ENCODE data around the gene ZNF280B.
"Not testable (repeated sequence)": the region's sequence is repeated elsewhere in the genome, so short reads cannot be mapped to it uniquely, and the experiment has no call there.

Gene ZNF280B

GRCh38 chr22:22462813-22463567 is 45.6 kb downstream of the ZNF280B start:
- no peak for DNase-seq

- no peak for DNase-seq
Observed at GRCh38 chr22:22461583-22461982, 47.0 kb downstream of the ZNF280B start.

DNA sequence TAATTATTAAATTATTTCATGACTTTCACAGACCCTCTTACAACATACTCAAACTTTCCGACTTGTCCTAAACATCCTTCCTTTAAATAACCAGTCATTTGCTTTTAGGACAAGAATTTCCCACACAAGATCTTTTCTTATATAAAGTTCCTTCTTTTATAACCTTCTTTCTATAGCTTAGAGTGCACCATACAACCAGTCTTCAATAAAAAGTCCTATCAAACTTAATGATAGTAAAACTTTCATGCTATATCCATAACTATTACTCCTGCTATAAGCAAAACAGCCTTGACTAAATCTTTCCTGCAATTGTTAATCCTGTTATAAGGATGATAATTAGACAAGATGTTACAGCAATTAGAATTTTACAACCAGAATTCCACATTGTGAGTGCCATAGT is 47.4 kb downstream of the ZNF280B start:
- no peak for DNase-seq

DNA sequence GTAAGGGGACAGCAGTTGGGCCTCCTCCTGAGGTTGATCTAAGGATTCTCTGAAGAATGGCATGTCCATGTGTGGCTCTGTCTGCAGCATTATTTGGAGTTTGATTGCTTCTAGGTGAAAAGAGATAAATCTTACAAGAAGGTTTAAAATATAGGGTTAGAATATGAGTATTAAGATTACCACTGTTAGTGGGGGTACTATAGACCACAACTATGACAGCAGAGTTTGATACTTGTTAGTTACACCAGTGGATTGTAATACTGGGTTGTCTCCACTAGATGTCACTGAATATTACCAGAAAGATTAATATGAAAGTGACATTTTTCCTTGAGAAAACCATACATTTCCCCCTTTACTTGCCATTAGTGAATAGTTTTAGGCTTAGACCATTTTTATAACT is 47.9 kb downstream of the ZNF280B start:
- DNase-seq: no peak

DNA sequence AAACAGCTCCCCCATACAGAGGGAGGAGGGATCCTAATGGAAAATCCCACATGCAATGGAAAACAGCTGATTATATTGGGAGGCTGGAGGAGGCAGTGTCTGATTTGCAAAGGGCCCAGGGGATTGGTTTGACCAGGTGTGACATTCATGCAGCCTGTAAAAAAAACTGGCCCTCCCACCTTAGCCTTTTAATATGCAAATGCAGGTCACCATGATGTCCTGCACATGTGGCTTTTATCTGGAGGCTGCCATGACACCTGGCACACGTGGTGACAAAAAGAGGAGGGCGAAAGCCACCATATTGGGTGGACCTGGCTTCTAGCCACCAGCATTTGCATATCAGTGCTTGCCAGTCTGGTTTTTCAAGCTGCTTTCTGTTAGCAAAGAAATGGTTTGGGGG is 48.5 kb downstream of the ZNF280B start:
- no peak for DNase-seq

GRCh38 chr22:22458896-22459588 is 49.5 kb downstream of the ZNF280B start:
- DNase-seq: no peak

DNA sequence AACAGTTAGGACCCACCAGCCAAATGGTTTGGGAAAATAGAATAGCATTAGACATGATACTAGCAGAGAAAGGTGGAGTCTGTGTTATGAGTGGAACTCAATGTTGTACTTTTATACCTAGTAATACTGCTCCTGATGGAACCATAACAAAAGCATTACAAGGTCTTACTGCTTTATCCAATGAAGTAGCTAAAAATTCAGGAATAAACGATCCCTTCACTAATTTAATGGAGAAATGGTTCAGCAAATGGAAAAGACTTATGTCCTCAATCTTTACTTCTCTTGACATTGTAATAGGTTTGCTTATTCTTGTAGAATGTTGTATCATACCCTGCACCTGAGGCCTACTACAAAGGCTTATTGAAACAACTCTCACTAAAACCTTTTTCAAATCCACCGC is 50.2 kb downstream of the ZNF280B start:
- DNase-seq: no peak

DNA sequence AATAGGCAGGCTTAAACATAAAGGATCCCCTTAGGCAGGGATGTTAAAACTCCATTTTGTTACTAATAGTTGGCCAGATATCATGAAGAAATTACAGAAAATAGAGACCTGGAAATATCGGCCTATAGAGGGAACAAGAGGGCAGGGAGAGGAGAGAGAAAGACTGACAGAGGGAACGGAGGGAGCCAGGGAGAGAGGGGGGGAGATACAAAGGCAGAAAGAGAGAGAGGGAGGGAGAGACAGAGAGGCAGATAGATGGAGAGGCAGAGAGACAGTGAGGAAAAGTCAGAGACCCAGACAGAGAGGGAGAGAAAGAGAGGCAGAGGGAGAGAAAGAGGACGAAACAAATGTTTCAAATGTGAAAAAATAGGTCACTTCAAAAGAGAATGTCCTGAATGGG is 53.5 kb downstream of the ZNF280B start:
- no peak for DNase-seq

DNA sequence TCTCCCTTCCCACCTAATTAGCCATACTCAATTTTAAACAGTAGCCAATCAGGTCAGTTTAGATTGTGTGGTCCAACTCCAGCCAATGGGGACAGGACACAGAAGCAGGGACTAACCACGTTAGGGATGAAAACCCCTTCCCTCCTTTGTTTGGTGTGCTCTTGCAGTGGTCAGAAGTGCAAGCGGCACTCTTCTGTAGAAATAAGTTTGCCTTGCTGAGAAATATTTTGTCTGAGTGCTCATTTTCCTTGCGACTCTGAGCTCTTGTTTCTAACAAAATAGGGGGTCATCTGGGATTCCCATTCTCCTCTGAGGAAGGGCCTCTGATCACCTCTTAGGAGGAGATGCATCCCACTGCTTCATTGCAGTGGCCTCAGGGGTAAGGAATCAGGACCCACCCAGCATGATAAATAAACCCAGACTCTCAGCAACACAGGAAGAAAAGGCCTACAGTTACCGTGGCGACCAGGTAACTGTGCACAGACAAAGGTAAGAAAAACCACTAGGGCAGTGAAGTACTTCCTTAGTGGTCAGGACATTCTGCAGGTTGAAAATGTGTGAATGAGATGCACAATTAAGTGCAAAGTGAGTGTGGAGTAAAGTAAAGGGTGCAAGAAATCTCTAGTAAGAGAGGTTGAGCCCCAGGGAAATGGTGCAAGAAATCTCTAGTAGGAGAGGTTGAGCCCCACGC is 55.4 kb downstream of the ZNF280B start:
- DNase-seq: no peak

DNA sequence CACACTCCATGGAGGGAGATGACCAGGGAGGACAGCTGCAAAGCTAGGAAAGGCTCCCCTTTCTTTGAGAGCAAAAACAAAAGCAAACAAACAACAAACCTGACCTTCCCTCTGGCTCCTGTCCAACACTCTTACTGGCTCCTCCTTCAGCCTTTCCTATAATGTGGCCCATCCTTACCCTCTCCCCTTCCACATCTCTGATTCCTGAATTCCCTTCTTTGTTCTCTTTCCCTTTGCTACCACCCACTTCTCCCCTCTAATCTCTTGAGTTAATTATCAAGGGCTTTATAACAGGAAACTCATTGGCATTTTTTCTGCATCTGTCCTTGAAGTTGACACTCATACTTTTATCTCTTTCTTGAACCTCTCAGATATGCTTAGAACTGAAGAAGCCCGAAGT is 56.3 kb downstream of the ZNF280B start:
- DNase-seq: no peak

DNA sequence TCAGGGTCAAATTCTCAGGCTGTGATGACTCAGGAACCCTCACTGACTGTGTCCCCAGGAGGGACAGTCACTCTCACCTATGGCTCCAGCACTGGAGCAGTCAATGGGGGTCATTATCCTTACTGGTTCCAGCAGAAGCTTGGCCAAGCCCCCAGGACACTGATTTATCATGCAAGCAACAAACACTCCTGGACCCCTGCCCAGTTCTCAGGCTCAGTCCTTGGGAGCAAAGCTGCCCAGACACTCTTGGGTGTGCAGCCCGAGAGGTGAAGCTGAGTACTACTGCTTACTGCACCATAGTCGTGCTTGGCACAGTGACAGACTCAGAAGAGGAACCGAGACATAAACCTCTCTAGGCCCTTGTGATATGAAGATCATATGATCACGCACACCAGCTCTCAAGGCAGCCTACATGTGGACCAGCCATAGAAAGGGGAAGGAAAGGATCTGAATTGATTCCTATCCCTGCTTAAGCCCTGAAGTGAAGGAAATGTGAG is 58.2 kb downstream of the ZNF280B start:
- no peak for DNase-seq

GRCh38 chr22:22449819-22450218 is 58.7 kb downstream of the ZNF280B start:
- no peak for DNase-seq

GRCh38 chr22:22446517-22446916 is 62.0 kb downstream of the ZNF280B start:
- no peak for DNase-seq

GRCh38 chr22:22444007-22444589 is 64.4 kb downstream of the ZNF280B start:
- not testable (repeated sequence) for DNase-seq

DNA sequence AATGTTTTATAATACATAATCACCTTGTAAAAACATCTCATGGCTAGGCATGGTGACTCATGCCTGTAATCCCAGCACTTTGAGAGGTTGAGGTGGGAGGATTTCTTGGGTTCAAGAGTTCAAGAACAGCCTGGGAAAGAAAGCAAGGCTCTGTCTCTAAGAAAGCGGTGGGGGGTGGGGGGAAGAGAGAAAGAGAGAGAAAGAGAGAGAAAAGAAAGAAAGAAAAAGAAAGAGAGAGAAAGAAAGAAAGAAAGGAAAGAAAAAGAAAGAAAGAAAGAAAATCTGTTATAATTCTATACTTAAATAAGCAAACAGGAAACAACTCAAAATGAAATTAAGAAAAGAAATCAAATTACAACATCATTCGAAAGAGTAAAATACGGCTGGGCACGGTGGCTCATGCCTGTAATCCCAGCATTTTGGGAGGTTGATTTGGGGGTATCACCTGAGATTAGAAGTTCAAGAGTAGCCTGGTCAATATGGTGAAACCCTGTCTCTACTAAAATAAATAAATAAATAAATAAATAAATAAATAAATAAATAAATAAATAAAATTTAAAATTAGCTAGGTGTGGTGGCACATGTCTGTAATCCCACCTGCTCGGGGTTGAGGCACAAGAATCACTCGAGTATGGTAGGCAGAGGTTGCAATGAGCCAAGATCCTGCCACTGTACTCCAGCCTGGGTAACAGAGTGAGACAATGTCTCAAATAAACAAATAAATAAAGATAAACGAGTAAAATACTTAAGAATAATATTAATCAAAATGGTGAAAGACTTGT is 65.4 kb downstream of the ZNF280B start:
- DNase-seq: no peak

- not testable (repeated sequence) for DNase-seq
Observed at GRCh38 chr22:22441626-22442025, 66.9 kb downstream of the ZNF280B start.

GRCh38 chr22:22440188-22440587 is 68.4 kb downstream of the ZNF280B start:
- DNase-seq: no peak
